Stimulated activated CD4-positive, alpha-beta T cell treated with anti-CD3 and anti-CD28 coated beads, Interleukin-4, amount 100 ng/mL, for 24 hours (primary cell): Measurements from ENCODE around the gene ZNF490.
"Not testable (repeated sequence)": the region's sequence is repeated elsewhere in the genome, so short reads cannot be mapped to it uniquely, and the experiment has no call there.

Source experiments
- DNase-seq: peaks from one replicate; pipeline ENCODE4 v3.0.0-alpha.2; 2020

ZNF490 gene

DNA sequence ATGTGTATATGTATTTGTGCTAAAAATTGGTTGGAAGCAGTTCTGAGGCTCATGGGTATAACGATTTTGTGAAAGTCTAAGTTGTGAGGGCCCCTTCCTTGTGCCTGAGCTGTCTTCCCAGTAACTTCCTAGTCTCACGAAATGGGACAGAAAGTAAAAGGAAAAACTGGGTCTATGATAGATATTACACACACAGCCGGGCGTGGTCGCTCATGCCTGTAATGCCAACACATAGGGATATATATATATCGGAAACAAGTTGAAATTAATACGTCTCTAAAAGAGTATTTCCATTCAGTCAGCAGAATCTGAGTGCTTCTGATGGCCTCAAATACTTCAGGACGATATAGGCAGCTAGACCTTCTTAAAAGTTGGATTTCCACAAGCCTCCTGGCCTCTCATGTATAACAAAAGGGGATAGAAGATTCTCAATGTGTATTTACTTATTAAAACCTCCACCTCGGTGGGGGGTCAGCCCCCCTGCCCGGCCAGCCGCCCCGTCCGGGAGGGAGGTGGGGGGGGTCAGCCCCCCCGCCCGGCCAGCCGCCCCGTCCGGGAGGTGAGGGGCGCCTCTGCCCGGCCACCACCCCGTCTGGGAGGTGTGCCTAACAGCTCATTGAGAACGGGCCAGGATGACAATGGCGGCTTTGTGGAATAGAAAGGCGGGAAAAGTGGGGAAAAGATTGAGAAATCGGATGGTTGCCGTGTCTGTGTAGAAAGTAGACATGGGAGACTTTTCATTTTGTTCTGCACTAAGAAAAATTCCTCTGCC lies 10.8 kb upstream of the ZNF490 start:
- not testable (repeated sequence) for DNase-seq

DNA sequence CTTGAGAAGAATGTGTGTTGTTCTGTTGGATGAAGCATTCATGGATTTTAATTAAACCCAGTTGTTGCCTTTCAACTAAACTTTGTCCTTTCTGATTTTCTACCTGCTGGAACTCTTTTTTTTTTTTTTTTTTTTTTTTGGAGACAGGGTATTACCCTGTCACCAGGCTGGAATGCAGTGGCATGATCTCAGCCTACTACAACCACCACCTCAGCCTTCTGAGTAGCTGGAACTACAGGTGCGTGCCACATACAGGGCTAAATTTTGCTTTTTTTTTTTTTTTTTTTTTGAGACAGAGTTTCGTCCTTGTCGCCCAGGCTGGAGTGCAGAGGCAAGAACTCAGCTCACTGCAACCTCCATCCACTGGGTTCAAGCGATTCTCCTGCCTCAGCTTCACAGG lies 7.0 kb upstream of the ZNF490 start:
- DNase-seq, result no peak

DNA sequence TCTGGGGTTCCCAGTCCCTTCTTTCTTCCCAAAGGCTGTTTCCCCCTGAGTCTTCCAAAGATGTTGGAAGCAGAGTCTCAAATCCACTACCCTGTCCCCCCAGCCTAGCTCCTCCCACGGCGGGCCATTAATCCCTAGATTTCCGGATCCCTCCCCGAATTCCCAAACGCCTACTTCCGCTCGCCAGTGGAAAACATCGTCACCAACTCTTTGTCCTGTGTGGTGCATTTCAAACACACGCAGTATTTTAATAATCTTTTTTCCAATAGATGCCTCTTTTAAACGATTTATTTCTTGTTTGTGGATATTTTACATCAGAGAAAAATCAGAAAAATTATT lies 717 bp upstream of the ZNF490 start:
- DNase-seq, result no peak

DNA sequence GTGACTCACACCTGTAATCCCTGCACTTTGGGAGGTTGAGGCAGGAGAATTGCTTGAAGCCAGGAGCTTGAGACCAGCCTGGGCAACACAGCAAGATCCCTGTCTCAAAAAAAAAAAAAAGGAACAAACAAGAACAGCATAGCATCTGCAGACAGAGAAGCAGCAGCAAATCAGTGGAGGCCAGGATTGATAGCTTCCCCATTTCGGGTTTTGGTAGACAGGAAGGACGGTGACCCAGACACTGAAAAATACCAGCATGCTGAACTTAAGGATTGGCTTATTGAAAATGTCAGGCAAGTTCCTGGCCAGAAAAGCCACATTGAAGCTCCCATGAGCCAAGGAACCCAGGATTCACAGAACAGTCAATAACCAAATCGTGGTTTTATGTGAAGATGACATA lies 3.0 kb downstream of the ZNF490 start:
- DNase-seq, result no peak

DNA sequence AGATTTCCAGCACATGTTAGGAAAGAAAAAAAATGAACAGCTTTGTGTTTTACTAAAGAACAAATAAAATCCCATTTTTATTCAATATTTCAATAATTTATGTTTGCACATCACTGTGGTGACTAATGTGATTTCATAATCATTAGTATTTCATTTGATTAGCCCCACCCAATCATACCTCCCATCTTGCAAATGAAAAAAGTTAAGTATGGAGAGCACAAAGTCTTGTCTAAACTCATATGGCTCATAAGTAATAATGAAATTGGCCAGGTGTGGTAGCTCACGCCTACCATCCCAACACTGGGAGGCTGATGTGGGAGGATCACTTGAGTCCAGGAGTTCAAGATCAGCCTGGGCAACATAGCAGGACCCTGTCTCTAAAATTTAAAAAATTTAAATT lies 3.8 kb downstream of the ZNF490 start:
- DNase-seq, result no peak

DNA sequence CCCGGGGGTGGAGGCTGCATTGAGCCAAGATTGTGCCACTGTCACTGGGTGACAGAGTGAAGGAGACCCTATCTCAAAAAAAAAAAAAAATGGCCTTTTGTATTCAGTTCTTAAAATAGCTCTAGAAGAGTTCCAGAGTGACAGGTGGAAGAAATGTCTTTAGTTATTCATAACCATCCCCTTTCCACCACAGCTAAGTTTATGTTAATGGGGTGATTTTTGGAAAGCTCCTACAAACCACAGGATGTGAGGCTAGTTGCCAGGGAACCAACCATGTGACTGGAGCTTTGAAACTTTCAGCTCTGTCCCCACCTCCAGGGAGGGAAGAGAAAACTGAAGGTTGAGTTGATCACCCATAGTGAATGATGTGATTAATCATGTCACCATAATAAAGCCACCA lies 6.9 kb downstream of the ZNF490 start:
- peak; percentile 71 for DNase-seq

DNA sequence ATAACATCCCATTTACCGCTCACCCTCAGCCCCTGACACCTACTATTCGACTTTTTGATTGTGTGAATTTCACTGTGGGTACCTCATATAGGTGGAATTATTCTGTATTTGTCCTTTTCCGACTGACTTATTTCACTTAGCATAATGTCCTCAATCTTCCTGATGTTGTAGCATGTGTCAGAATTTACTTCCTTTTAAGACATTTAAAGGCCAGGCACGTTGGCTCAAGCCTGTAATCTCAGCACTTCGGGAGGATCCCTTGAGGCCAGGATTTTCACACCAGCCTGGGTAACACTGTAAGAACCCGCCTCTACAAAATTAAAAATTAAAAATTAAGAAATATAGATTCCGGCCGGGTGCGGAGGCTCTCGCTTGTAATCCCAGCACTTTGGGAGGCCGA lies 13.0 kb downstream of the ZNF490 start:
- no peak for DNase-seq

DNA sequence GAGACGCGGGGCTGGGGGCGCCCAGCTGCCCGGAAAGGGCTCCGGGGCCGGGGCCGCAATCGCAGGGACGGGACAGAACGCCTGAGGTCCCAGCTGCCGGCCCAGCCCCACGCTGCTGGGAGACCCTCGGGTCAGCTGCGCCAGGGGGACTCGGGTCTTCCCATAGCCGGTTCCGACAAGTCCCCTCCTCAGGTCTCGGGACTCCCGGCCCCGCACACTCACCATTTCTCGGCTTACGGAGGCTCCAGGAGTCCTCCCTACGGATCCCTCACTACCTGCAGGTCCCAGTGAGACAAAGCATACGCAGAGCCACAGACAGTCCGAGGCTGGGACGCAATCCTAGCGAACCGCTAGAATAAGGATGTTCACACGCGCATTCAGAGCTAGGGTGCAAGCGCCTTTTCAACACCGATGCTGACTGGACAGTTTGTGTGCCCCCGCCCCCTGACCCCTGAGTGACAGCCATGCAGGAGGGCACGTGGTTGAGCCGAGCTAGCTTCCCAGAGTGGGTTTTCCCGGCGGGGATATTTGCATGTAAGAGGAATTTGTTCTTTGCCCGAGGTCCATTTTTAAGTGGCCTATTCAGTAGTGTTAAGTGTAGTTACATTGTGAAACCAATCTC lies 13.6 kb downstream of the ZNF490 start:
- DNase-seq, result no peak

DNA sequence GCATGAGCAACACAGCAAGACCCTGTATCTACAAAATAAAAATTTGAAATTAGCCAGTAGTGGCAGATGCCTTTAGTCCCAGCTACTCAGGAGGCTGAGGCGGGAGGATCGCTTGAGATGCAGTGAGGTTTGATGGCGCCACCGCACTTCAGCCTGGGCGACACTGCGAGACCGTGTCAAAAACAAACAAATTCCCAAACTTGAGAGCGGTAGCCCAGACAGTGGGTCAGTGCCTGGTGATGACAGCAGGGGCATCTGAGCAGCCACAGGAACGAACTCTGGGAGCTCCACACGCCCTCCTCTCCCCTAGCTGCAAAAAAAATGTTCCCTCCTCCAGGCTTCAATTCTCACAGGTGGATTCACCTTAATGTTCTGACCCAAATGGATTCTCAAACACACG lies 14.1 kb downstream of the ZNF490 start:
- DNase-seq, result no peak

DNA sequence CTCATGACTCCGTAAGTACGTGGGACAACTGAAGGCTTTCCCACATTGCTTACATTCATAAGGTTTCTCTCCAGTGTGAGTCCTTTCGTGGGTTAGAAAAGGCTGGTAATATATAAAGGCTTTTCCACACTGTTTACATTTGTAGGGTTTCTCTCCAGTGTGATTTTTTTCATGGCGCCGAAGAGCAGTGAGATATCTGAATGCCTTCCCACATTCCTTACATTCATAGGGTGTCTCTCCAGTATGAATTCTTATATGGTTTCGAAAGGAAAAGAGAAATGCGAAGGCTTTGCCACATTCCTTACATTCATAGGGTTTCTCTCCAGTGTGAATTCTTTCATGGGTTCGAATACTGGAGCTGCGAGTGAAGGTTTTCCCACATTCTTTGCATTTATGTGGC lies 29.5 kb downstream of the ZNF490 start:
- no peak for DNase-seq

DNA sequence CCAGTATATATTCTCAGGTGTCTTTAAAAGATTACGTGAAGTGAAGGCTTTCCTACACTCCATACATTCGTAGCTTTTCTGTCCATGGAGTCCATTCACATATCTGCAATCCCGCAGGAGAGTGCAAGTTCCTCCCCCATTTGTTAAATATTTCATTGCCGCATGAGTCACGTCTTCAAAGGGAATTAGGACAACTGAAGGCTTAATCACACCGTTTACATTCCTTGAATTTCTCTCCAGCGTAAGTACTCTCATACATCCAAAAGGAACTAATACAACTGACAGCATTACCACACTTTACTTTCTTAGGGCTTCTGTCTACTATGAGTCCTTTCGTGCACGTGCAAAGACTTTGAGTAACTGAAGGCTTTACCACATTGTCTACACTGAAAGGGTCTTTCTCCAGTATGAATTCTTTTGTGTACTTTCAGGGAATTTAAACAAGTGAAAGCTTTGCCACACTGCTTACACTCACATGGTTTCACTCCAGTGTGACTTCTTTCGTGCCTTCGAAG lies 30.4 kb downstream of the ZNF490 start:
- no peak for DNase-seq

DNA sequence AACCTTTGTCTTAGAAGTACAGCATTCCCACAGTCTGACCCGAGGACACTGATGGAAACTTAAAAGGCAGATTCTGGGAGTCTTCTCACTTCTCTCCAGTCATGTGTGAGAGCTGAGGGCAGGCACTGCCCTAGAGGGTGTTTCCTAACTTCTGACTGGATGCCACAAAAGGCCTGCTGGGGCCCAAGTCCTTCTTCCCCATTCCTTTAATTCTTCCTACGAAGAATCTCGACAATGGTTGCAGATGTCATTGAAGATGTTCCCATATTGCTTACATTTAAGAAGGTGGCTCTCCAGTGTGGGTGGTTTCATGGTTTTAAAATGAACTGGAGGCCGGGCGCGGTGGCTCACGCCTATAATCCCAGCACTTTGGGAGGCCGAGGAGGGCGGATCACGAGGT lies 32.0 kb downstream of the ZNF490 start:
- no peak for DNase-seq

DNA sequence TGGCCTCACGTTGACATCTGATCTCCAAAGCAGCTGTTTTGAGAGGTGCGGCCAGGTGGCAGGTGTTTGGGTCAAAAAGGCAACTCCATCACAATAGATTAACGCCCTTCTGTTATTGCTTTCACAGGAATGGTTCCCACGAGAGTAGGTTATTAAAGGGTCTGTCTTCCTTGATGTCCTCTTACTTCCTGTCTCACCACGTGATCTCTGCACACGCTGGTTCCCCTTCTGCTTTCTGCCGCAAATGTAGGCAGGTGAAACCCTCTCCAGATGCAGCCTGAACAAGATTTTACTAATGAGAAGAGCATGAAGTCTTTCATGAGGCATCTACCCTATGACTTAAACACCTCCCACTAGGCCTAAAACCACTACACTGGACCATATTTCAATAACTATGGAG lies 36.6 kb downstream of the ZNF490 start:
- DNase-seq, result no peak

DNA sequence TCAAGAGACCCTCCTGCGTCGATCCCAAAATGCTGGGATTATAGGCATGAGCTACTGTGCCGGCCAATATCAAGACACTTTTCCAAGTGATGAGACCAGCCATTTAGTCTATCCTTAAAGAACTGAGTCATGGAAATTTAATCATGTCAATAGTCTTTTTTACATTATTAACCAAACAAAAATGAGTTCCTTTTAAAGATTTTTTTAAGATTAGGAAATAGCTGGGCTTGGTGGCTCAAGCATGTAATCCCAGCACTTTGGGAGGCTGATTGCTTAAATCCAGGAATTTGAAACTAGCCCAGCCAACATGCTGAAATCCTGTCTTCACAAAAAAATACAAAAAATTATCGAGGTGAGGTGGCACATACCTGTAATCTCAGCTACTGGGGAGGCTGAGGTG lies 42.7 kb downstream of the ZNF490 start:
- no peak for DNase-seq

DNA sequence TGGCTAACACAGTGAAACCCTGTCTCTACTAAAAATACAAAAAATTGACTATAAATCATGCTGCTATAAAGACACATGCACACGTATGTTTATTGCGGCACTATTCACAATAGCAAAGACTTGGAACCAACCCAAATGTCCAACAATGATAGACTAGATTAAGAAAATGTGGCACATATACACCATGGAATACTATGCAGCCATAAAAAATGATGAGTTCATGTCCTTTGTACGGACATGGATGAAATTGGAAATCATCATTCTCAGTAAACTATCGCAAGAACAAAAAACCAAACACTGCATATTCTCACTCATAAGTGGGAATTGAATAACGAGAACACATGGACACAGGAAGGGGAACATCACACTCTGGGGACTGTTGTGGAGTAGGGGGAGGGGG lies 44.2 kb downstream of the ZNF490 start:
- not testable (repeated sequence) for DNase-seq

DNA sequence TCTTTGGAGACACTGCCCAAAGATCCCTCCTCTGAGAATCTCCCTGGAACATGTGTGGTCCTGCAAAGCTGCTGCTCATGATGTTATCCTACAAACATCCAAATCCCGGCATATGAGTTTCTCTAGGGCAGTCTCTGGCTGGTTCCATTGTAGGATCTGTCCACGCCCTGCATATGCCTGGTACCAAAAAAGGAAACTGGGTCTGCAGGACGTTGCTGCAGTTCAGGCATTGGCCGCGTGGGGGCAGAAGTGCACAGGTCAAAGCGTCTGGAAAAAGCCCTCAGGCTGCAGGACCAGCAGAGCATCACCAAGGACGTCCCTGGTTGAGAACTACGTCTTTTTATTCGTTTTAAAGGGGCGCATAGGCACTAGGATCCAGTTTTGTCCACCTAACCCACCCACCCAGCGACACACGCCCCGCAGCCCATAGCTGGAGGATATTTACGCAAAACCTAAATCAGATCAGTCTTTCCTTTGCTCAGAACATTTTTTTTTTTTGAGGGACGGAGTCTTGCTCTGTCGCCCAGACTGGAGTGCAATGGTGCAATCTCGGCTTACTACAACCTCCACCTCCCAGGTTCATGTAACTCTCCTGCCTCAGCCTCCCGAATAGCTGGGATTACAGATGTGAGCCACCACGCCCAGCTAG lies 46.5 kb downstream of the ZNF490 start:
- DNase-seq, result peak; percentile 94

DNA sequence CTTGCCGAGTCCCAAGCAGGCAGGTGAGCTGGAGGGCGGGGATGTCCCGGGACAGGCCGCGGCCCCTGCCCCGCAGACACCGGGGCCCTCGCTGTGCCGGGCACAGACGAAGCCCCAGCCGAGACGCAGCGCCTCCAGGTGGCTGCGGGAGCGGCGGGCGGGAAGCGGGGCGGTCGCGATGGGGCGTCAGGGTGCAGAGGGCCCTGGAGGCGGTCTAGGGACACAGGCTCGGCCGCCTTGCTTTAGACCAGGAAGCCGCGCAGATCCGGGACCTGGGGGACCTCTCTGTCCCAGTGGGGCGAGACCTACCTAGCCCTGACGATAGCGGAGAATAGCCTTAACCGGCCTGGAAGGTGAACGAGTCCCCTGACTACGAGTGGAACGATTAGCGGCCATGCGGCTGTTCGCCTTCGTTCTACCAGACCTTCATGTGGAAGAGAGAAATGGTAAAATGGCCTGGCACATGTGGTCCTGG lies 55.1 kb downstream of the ZNF490 start:
- DNase-seq, result no peak

DNA sequence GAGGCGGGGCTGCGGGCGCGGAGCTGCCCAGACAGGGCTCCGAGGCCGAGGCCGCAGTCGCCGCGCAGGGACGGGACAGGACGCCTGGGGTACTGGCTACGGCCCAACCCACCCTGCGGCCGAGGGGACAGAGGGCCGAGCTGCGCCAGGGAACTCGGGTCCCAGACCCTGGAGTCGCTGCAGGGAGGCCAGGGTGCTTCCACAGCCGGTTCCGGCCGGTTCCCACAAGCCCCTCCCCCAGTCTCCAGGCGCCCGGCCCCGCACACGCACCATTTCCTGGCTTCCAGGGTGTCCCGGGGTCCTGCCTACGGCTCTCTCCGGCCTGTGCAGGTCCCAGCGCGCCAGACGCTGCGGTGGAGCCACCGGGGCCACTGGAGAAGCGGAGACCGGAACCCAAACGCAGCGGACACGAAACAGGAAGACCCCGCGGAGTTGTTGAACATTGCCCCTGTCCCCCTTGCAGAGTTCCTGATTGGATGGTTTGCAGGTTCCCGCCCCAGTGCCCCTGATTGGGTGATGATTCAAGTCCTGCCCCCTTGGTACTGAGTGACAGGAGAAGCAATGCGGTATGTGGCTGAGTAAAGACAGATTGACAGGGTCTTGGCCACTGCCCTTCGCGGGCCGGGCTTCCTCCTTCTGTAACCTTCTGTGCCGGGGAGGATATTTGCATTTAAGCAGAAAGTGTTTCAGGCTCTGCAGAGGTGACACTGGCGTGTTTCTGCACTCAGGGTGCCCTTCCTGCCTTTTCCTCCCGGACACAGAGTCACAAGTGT lies 59.4 kb downstream of the ZNF490 start, which contains the start of gene ZNF564:
ZNF564 (minus strand) TSS at position 423 of the 773 bp plus-strand sequence; CDS start at position 273, 150 bp downstream.
- DNase-seq, result peak; percentile 95

DNA sequence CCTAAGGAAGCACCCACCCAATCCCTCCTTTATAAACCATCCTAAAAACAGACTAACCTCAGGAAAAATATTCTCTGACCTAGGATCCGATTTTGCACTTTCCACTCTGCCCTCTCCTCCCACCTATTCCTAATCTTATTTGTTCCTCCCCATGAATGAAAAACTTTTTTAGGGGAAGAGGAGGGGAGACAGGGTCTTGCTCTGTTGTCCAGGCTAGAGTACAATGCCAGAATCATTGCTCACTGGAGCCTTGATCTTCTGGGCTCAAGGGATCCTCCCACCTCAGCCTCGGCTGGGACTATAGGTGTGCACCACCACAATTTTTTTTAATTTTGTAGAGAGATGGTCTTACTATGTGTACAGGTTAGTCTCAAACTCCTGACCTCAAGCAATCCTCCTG lies 63.7 kb downstream of the ZNF490 start:
- DNase-seq, result no peak

DNA sequence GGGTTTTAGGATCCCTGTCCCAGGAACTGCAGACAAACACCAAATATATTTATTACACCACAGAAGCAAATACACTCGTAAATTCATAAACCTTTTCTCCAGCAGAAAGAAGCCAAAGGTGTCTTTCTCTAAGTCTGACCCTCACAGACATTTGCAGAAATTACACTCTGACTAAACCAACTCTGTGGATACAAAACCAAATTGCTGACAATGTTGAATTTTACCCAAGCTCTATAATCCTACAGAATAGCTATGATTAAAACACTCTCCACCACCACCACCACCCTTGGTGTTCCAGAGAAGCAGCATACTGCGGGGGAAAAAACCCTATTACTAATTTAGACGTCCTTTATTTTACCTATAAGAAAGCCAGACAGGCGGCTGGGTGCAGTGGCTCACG lies 64.5 kb downstream of the ZNF490 start:
- no peak for DNase-seq

DNA sequence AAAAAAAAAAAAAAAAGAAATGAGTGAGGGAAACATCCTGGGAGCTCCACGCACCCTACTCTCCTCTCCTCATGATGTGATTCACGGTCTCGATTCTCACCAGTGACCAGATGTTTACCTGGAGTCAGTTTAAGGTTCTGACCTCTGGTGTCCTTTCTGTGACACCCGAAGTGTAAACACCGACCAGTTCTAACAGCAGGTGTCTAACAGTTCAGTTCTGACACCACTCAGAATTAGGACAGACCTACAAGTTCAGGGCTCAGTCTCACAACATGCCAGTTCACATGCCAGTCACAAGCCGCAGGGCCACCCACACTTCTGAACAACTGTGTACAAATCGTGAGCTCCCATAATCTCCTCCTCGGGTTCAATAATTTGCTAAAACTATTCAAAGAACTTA lies 65.3 kb downstream of the ZNF490 start:
- DNase-seq, result no peak

DNA sequence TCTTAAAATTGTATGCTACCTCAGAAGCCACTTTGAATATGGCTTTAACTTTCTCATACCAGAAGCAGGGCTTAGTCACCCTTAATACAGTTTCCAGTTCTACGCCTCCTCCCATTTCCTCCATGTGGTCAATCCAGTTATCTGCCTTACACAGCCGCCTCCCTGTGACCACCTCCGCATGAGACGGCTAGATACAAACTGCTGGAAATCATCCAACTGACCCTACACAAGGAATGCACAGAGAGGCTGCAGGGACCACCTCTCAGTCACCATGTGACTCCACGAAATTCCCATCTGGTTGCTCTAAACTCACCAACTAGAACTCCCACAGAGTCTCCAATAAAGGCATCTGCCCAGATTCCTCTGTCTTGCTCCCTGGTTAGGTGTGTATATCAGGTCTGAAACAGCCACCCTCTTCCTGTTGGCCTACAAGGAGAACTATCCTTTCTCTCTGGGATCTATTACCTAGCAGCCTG lies 66.2 kb downstream of the ZNF490 start:
- no peak for DNase-seq

DNA sequence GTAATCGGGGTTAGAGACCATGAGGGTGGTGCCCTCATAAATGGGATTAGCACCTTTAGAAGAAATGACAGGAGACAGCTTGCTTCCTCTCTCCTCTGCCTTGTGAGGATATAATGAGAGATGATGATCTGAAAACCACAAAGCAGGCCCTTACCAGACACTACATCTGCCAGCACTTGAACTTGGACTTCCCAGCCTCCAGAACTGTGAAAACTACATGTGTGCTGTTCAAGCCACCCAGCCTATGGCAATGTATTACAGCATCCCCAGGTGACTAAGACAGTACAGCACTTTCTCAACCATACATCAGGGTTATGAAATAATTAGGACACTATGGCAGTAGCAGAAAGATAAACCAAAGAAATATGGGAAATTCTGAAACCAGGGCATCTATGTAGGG lies 66.8 kb downstream of the ZNF490 start:
- DNase-seq, result no peak
